WTC11 (cell line): Measurements from ENCODE around the gene PHTF2. TPM values are rescaled to one million over a fixed set of nuclear protein-coding genes. Genes with fewer than 3 reads are reported as not detected.

Source experiments
- ATAC-seq: fragments of 200-7000 bp; cut with Tn5 transposase; 2 replicates; pipeline ENCODE4 v1.10.0; 2021; ENCODE audit warnings: mild to moderate bottlenecking, moderate library complexity
- CTCF ChIA-PET: fragments of 300-600 bp; sonication (Branson Sonifier 250); formaldehyde crosslinking; loops from one replicate; lab custom pipeline; 2021; ENCODE audit warnings: antibody characterized with exemption; lab: Charles Lee
- POLR2A ChIA-PET: fragments of 350-600 bp; sonication (Branson Sonifier 250); formaldehyde crosslinking; loops from one replicate; lab custom pipeline; 2021; ENCODE audit warnings: antibody characterized with exemption; lab: Charles Lee
- DNase-seq: peaks from one replicate; pipeline ENCODE4 v3.0.0; 2021; ENCODE audit warnings: low spot score
- H3K27ac Mint-ChIP-seq: 2 replicates; pipeline ENCODE4 v1.8.0; 2021; ENCODE audit warnings: mixed read lengths
- H3K27me3 Mint-ChIP-seq: 2 replicates; pipeline ENCODE4 v1.8.0; 2021; ENCODE audit warnings: low read depth, mild to moderate bottlenecking, moderate library complexity, mixed read lengths
- H3K36me3 Mint-ChIP-seq: 2 replicates; pipeline ENCODE4 v1.8.0; 2021; ENCODE audit warnings: mixed read lengths
- H3K4me1 Mint-ChIP-seq: 2 replicates; pipeline ENCODE4 v1.8.0; 2022; ENCODE audit warnings: mixed read lengths
- H3K4me3 Mint-ChIP-seq: 2 replicates; pipeline ENCODE4 v1.8.0; 2021; ENCODE audit warnings: mild to moderate bottlenecking, moderate library complexity, mixed read lengths
- H3K9me3 Mint-ChIP-seq: 2 replicates; pipeline ENCODE4 v1.8.0; 2021; ENCODE audit warnings: mixed read lengths
- AFF4 ChIP-seq: sonication (generic); formaldehyde crosslinking; IDR thresholded peaks from 2 replicates; pipeline ENCODE4 v1.8.1; 2023; ENCODE audit warnings: mild to moderate bottlenecking, missing genetic modification reagents, borderline replicate concordance
- CBFB ChIP-seq: sonication (generic); formaldehyde crosslinking; IDR thresholded peaks from 2 replicates; pipeline ENCODE4 v1.8.1; 2022; ENCODE audit warnings: mild to moderate bottlenecking, low read depth, missing genetic modification reagents
- E2F1 ChIP-seq: sonication (generic); formaldehyde crosslinking; IDR thresholded peaks from 2 replicates; pipeline ENCODE4 v1.8.0; 2022; ENCODE audit warnings: mild to moderate bottlenecking, missing genetic modification reagents
- ELF4 ChIP-seq: sonication (generic); formaldehyde crosslinking; IDR thresholded peaks from 2 replicates; pipeline ENCODE4 v1.8.1; 2022; ENCODE audit warnings: low read depth, mild to moderate bottlenecking, moderate library complexity, missing genetic modification reagents
- FOXP4 ChIP-seq: sonication (generic); formaldehyde crosslinking; IDR thresholded peaks from 2 replicates; pipeline ENCODE4 v1.8.0; 2022; ENCODE audit warnings: mild to moderate bottlenecking, missing genetic modification reagents
- GABPB1 ChIP-seq: sonication (generic); formaldehyde crosslinking; IDR thresholded peaks from 2 replicates; pipeline ENCODE4 v1.8.1; 2023; ENCODE audit warnings: mild to moderate bottlenecking, missing genetic modification reagents
- GTF2I ChIP-seq: fragments of 250-450 bp; sonication (Bioruptor Pico); conservative IDR thresholded peaks from 2 replicates; pipeline ENCODE4 v1.4.0; 2021; ENCODE audit warnings: mild to moderate bottlenecking
- IRF2 ChIP-seq: sonication (generic); formaldehyde crosslinking; IDR thresholded peaks from 2 replicates; pipeline ENCODE4 v1.8.0; 2022; ENCODE audit warnings: low read depth, missing genetic modification reagents, borderline replicate concordance
- MLX ChIP-seq: sonication (generic); formaldehyde crosslinking; IDR thresholded peaks from 2 replicates; pipeline ENCODE4 v1.8.1; 2023; ENCODE audit warnings: mild to moderate bottlenecking, missing genetic modification reagents, moderate library complexity
- MYBL2 ChIP-seq: sonication (generic); formaldehyde crosslinking; IDR thresholded peaks from 2 replicates; pipeline ENCODE4 v1.8.1; 2023; ENCODE audit warnings: mild to moderate bottlenecking, moderate library complexity, missing genetic modification reagents
- NFYB ChIP-seq: sonication (generic); formaldehyde crosslinking; conservative IDR thresholded peaks from 2 replicates; pipeline ENCODE4 v1.8.0; 2022; ENCODE audit warnings: low read depth, missing genetic modification reagents
- NR3C1 ChIP-seq: sonication (generic); formaldehyde crosslinking; conservative IDR thresholded peaks from 2 replicates; pipeline ENCODE4 v1.8.1; 2023; ENCODE audit warnings: low read depth, mild to moderate bottlenecking, missing genetic modification reagents
- PRRX2 ChIP-seq: fragments of 250-450 bp; sonication (Bioruptor Pico); IDR thresholded peaks from 2 replicates; pipeline ENCODE4 v1.8.0; 2021; ENCODE audit warnings: mild to moderate bottlenecking
- RORB ChIP-seq: fragments of 250-450 bp; sonication (Bioruptor Pico); IDR thresholded peaks from 2 replicates; pipeline ENCODE4 v1.9.0; 2021; ENCODE audit warnings: mild to moderate bottlenecking
- SMAD4 ChIP-seq: sonication (generic); formaldehyde crosslinking; IDR thresholded peaks from 2 replicates; pipeline ENCODE4 v1.8.0; 2022; ENCODE audit warnings: mild to moderate bottlenecking, missing genetic modification reagents
- TEAD1 ChIP-seq: sonication (generic); formaldehyde crosslinking; IDR thresholded peaks from 2 replicates; pipeline ENCODE4 v1.8.0; 2022; ENCODE audit warnings: mild to moderate bottlenecking, missing genetic modification reagents
- ZBTB21 ChIP-seq: sonication (generic); formaldehyde crosslinking; IDR thresholded peaks from 2 replicates; pipeline ENCODE4 v1.8.1; 2023; ENCODE audit warnings: mild to moderate bottlenecking, missing genetic modification reagents, borderline replicate concordance
- ZNF219 ChIP-seq: sonication (generic); formaldehyde crosslinking; IDR thresholded peaks from 2 replicates; pipeline ENCODE4 v1.8.0; 2023; ENCODE audit warnings: missing genetic modification reagents, mild to moderate bottlenecking, borderline replicate concordance
- ZNF232 ChIP-seq: sonication (generic); formaldehyde crosslinking; IDR thresholded peaks from 2 replicates; pipeline ENCODE4 v1.8.0; 2022; ENCODE audit warnings: mild to moderate bottlenecking, missing genetic modification reagents
- ZNF317 ChIP-seq: sonication (generic); formaldehyde crosslinking; IDR thresholded peaks from 2 replicates; pipeline ENCODE4 v1.8.1; 2023; ENCODE audit warnings: low read depth, mild to moderate bottlenecking, moderate library complexity, missing genetic modification reagents, borderline replicate concordance
- ZNF416 ChIP-seq: fragments of 250-450 bp; sonication (Bioruptor Pico); IDR thresholded peaks from 2 replicates; pipeline ENCODE4 v1.9.0; 2021; ENCODE audit warnings: mild to moderate bottlenecking, inconsistent platforms
- ZNF671 ChIP-seq: fragments of 250-450 bp; sonication (Bioruptor Pico); IDR thresholded peaks from 2 replicates; pipeline ENCODE4 v1.8.0; 2021; ENCODE audit warnings: mild to moderate bottlenecking
- total RNA-seq: library from RNA; stranded (reverse); gene quantifications from 3 replicates; pipeline ENCODE4 v1.2.3, GENCODE V29; 2021
- TF ChIP-seq, protein P1 (sequence below): sonication (generic); formaldehyde crosslinking; IDR thresholded peaks from 2 replicates; pipeline ENCODE4 v1.8.1; 2022; ENCODE audit warnings: mild to moderate bottlenecking, missing genetic modification reagents, moderate library complexity, borderline replicate concordance
- TF ChIP-seq, protein P2 (sequence below): fragments of 250-450 bp; sonication (Bioruptor Pico); IDR thresholded peaks from 2 replicates; pipeline ENCODE4 v1.9.0; 2021; ENCODE audit warnings: mild to moderate bottlenecking

The PHTF2 gene
- total RNA-seq, 1 experiment from 2014 or later: 17.9 TPM

- TF ChIP-seq, protein P1, sequence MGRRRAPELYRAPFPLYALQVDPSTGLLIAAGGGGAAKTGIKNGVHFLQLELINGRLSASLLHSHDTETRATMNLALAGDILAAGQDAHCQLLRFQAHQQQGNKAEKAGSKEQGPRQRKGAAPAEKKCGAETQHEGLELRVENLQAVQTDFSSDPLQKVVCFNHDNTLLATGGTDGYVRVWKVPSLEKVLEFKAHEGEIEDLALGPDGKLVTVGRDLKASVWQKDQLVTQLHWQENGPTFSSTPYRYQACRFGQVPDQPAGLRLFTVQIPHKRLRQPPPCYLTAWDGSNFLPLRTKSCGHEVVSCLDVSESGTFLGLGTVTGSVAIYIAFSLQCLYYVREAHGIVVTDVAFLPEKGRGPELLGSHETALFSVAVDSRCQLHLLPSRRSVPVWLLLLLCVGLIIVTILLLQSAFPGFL (CRISPR knock-in tag): no peak
- TF ChIP-seq ZNF232 (no peak), RORB (no peak), NR3C1 (no peak), CBFB (CRISPR knock-in tag) (no peak), MLX (CRISPR knock-in tag) (no peak), ZNF317 (CRISPR knock-in tag) (no peak), ZNF416 (CRISPR knock-in tag) (no peak)
Measured at GRCh38 chr7:77827999-77828398, 29.4 kb downstream of the PHTF2 start (continued).

DNA sequence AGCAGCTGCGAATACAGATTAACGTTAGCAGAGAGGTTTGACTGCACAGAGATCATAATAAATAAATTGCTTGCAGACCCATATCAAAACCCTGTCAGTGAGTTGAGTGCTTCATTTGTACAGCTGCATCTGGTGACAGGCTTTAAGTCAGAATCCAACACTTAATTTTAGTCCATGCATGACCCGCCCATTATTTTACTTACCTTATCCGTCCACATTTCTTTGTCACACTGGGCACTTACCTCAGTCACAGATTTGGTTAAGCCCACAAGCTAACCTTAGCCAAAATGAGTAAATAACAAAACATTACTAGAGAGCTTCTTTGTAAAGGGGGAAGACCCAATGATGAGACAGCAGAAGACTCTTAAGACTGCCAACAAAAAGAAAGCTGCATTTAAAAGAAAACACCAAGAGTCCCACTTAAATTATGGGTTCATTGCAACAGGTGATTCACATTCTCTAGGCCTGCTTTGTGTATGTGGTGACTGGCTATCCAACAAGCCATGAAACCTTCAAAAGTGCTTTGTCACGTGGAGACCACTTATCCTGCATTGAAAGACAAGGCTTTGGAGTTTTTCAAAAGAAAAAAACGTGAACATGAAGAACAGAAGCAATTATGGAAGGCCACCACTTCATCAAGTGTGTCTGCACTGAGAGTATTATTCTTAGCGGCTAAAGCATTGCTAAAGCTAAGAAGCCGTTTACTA lies 32.2 kb downstream of the PHTF2 start:
- ATAC-seq (no peak), DNase-seq (no peak)
- no peak overlapping the region for H3K27ac Mint-ChIP-seq
- CTCF ChIA-PET: no interaction called here
- no peaks in the 10 kb centered on the region for H3K27me3 Mint-ChIP-seq
- no peak overlapping the region for H3K4me3 Mint-ChIP-seq
- peaks cover 2% of the 10 kb centered on the region for H3K9me3 Mint-ChIP-seq
- peaks cover 4% of the 10 kb centered on the region for H3K4me1 Mint-ChIP-seq
- H3K36me3 Mint-ChIP-seq: no peaks in the 10 kb centered on the region
- no peak for TF ChIP-seq ZNF416 (CRISPR knock-in tag)
- no peak for TF ChIP-seq GTF2I (CRISPR knock-in tag)
- no peak for TF ChIP-seq NR3C1
- no peak for TF ChIP-seq NFYB (CRISPR knock-in tag)
- TF ChIP-seq SMAD4 (CRISPR knock-in tag): no peak
- TF ChIP-seq, protein P2, sequence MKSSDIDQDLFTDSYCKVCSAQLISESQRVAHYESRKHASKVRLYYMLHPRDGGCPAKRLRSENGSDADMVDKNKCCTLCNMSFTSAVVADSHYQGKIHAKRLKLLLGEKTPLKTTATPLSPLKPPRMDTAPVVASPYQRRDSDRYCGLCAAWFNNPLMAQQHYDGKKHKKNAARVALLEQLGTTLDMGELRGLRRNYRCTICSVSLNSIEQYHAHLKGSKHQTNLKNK (CRISPR knock-in tag): no peak
- no peak for TF ChIP-seq E2F1 (CRISPR knock-in tag)
- TF ChIP-seq GABPB1 (CRISPR knock-in tag): no peak
- no peak for TF ChIP-seq PRRX2 (CRISPR knock-in tag)
- TF ChIP-seq, all 79 proteins: peak for 0
- POLR2A ChIA-PET: interaction anchor here (0.6 kb wide), 1 partner anchor 18 kb away, joined by 4 read pairs; no protein-coding TSS in a partner anchor

GRCh38 chr7:77831481-77831880 lies 32.9 kb downstream of the PHTF2 start:
- Mint-ChIP-seq H3K36me3 (no peaks in the 10 kb centered on the region), H3K27me3 (no peaks in the 10 kb centered on the region), H3K4me3 (no peak overlapping the region), H3K9me3 (peaks cover 6% of the 10 kb centered on the region), H3K4me1 (peaks cover 4% of the 10 kb centered on the region), H3K27ac (no peak overlapping the region)
- no peak for DNase-seq
- ChIA-PET POLR2A (no interaction called here), CTCF (interaction anchor here (0.6 kb wide), 1 partner anchor 67 kb away, joined by 3 read pairs; no protein-coding TSS in a partner anchor)
- ATAC-seq: no peak
- TF ChIP-seq FOXP4 (CRISPR knock-in tag) (no peak), AFF4 (no peak), MYBL2 (no peak), ELF4 (CRISPR knock-in tag) (no peak), ZBTB21 (CRISPR knock-in tag) (no peak), IRF2 (CRISPR knock-in tag) (no peak), ZNF219 (CRISPR knock-in tag) (no peak), TEAD1 (CRISPR knock-in tag) (no peak), ZNF671 (CRISPR knock-in tag) (no peak)
- TF ChIP-seq, protein P2 (CRISPR knock-in tag): no peak
